SHP77 (cell line): ENCODE measurements around the gene AGAP3.

Experiments
- DNase-seq, 2 experiments: peaks; one replicate each; lab custom pipeline; 2025; lab: John Stamatoyannopoulos, UW

Gene AGAP3

DNA sequence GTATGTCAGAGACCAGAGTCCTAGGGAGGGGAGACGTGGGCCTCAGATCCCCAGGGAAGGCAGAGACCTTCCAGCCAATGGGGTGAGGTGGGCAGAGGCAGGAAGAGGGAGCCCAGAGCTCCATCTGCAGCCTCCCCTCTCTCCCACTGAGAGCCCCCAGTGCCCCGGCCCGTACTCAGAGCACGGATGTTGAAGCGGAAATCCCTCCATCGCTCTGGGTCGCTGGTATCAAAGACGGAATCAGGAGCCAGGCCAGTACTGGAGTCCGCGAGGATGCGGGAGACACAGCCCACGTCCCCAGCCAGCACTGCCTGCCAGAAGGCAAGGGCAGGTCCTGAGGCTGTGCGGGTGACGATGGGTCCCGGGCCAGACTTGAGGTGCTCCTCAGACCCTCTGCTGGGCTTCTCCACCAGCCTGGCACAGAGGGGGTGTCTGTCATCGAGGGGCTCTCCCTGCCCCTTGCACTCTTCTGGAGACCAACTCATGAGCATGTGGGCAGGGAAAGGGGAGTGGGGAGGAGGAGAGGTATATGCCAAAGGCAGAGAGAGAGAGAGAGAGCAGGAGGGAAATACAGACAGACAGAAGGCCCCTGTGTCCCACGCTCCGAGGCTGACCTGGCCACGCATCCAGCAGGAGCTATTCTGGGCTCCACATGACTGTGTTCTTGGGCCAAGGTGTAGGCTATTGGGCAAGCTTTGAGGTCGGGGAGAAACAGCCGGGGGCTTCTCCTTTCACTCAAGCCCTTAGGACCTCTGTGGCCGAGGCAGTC, 100.5 kb downstream of the AGAP3 start, which contains the start of gene ASB10:
Gene ASB10, minus strand, starts transcription at position 611 of the 769 bp plus-strand sequence. Its CDS starts 120 bp downstream, at position 491.
- no peak for DNase-seq

DNA sequence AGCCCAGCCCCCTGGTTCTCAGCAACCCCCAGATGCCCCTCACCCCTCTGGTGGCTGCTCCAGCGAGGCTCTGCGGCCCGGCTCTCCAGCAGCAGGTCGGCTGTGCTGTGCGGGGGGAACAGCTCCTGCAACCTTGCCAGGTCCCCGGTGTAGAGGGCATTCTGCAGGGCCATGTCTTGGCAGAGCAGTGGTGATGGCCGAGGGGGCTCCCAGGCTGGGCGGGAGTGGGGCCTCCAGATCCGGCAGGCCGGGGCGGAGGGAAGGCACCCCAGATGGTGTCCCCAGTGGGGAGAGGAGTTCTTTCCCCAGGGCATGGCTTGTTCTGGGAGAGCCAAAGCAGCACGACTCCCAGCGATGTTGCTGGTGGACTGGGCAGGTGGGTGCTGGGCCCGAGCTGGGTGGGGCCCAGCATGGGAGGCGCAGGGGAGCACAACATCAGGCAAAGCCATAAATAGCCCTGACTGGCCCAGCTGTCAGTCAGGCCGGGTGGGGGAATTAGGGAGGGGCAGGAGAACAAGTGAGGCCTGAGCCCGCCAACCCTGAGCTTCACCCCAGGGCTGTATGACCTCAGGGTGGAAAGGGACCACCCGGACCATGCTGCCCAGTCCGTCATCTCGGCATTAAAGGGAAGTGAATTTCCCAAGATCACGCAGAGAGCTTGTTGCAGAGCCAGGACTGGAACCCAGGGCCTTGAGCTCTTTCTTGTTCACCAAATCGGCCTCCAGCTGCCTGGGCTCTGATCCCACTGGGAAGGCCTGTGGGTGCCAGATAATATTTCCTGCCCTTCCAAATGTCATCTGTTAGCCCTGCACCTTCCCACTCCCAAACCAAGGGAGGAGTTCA, 101.4 kb downstream of the AGAP3 start:
- DNase-seq = no peak

DNA sequence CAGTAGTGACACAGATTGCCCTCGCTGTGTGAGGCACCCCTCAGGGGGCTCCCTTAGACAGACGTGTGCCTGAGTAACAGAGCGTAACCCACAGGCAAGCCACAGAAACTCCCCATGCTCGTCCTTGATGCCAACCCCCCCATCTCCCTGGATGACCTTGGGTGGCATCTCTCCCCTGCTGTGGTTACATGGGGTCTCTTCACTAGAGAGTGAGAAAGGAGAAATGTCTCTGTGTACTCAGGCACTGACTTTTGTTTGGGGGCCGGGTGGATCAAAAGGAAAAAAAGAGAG, 101.9 kb downstream of the AGAP3 start:
- DNase-seq = no peak

DNA sequence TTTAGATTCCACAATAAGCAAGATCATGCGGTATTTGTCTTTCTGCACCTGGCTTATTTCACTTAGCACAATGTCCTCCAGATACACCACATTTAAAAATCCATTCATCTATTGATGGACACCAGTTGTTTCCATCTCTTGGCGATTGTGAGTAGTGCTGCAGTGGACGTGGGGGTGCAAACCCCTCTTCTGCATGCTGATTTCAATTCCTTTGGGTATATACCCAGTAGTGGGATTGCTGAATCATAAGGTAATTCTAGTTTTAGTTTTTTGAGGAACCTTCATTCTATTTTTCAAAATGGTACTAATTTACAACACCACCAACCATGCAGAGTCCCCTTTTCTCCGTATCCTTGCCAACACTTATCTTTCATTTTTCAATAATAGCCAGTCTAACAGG, 102.8 kb downstream of the AGAP3 start:
- no peak for DNase-seq

DNA sequence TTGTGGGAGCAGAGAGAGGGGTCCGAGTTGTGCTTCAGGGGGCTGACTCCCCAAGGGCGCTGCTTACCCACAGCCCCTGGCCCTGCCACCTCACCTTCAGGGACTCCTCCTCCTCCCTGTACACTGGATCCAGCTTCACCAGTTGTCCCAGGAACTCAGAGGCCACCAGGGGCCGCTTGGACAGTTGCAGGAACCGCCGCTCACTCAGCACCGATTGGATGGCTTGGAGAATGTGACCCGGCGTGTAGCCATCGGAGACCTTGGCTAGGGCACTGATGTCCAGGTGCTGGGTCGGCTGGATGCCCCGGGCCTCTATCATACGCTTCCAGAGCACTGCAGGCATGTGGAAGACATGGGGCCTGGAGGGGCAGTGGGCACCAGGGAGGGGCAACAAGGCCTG, 105.3 kb downstream of the AGAP3 start:
- no peak for DNase-seq

DNA sequence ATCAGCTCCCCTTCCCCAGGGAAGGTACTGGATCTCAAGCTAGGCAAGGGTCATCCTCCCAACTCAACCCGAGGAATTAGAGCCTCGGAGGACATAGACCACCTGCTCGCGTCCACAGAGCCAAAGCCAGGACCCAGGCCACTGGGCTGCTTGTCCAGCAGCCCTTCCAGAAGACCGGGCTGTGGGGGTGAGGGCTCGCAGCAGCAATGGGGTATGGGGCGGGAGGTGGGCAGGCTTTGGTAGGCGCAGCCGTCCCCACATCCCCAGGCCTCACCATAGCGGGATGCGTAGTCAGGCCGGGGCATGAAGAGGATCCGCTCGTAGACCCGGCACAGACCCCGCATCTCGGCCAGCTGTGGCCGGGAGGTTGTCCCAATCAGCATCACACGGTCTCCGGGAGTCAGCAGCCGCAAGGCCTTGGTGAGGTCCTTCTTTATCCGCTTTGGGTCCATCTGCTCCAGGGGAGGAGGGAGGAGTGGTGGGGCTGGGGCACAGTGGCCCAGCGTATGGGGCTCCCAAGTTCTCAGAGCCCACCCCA, 105.8 kb downstream of the AGAP3 start:
- DNase-seq = no peak

DNA sequence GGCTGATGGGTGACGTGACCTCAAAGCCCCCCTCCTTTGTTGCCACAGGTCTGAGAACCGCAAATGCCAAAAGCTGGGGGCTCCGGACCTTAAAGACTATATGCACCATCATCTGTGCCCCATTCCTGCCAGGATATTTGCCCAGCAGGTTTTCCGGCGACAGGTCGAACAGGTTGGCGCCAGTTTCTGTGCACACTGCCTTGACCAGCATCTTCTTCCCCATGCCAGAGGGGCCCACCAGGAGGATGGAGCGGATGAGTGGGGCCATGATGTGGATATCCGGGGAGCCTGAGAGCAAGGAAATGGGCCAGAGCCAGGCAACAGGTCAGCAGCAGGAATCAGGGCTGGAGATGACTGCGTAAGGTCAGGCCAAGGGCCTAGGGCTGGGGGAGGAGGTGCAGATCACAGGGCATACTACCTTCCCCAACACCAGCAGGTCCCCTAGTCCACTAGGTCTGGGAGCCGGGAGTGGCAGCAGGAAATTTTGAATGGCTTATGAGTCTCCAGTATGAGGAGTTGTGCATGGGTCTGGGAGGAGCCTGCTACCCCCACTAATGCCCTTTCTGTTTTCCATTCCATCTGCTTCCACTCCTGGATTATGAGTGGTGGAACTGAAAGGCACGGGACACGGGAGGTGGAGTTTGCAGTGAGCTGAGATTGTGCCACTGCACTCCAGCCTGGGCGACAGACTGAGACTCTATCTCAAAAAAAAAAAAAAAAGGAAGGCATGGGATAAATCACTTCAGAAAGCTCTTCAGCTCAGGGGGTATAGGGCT, 107.1 kb downstream of the AGAP3 start:
- DNase-seq = no peak
